Left lung (tissue), 10 donors: ENCODE data around the gene ITGA8. TPM values are rescaled to one million over a fixed set of nuclear protein-coding genes. Genes with fewer than 3 reads are reported as not detected.
A peak's percentile ranks its signal among the peaks of the same experiment; 100 is the strongest.

Source experiments
- ATAC-seq: fragments of 200-7000 bp; cut with Tn5 transposase; one replicate; pipeline ENCODE4 v1.9.1; 2020; ENCODE audit warnings: moderate library complexity
- DNase-seq, 4 donors: peaks; one replicate each; pipeline ENCODE4 v3.0.0-alpha.2; 2013 to 2020
- H3K27ac ChIP-seq, 2 donors: fragments of 200-600 bp; sonication (generic) in 1 of 2; one replicate each; pipeline versions ENCODE4 v1.5.0 to v1.8.0; 2020 to 2021
- H3K27me3 ChIP-seq, 2 donors: fragments of 200-600 bp; sonication (generic) in 1 of 2; one replicate each; pipeline versions ENCODE4 v1.5.0 to v1.8.0; 2020 to 2021
- H3K36me3 ChIP-seq, 2 donors: fragments of 200-600 bp; sonication (generic) in 1 of 2; one replicate each; pipeline versions ENCODE4 v1.5.0 to v1.8.0; 2020 to 2021
- H3K4me1 ChIP-seq, 2 donors: fragments of 200-600 bp; one replicate each; pipeline ENCODE4 v1.8.0; 2021
- H3K4me3 ChIP-seq, 2 donors: fragments of 200-600 bp; sonication (generic) in 1 of 2; one replicate each; pipeline versions ENCODE4 v1.5.0 to v1.8.0; 2020 to 2021; ENCODE audit warnings: mild to moderate bottlenecking in 1 of 2
- H3K9me3 ChIP-seq, 2 donors: fragments of 200-600 bp; sonication (generic) in 1 of 2; one replicate each; pipeline versions ENCODE4 v1.5.0 to v1.8.0; 2020 to 2021
- CTCF ChIP-seq, 2 donors: fragments of 200-600 bp; sonication (generic) in 1 of 2; IDR thresholded peaks; one replicate each; pipeline versions ENCODE4 v1.5.0 to v1.8.0; 2021; ENCODE audit warnings: antibody characterized with exemption in 2 of 2
- intact Hi-C, 2 donors: fragments of 100-400 bp; cut with DNase I; formaldehyde crosslinking; loops; one replicate each; pipeline versions ENCODE4 v1.11.2 to v1.14.2; 2022
- polyA plus RNA-seq, 6 donors: library from polyadenylated mRNA; unstranded; fragments of 120-200 nt; gene quantifications; one replicate each; pipeline ENCODE4 v1.2.1, GENCODE V29; 2013; ENCODE audit not compliant: insufficient read length in 6 of 6
- total RNA-seq, 2 donors: library from RNA; stranded (reverse); fragmentation: NEBNext Ultra II Directional; extraction: Animal tissue kit (Norgen Biotek cat#: 25700); gene quantifications; one replicate each; pipeline ENCODE4 v1.2.1, GENCODE V29; 2021
- donor health status: DM: no; HTN: yes; CAD: no.
- donor health status: DM: no; HTN: no; CAD: no.

ITGA8 gene
- total and polyA plus RNA-seq, 8 donors: 23.7 to 83.3 (median 67.3) TPM

GRCh38 chr10:15742836-15743235 lies 23.1 kb upstream of the ITGA8 start:
- no peak for ATAC-seq
- H3K27me3 ChIP-seq: no peaks in the 10 kb centered on the region
- no peaks in the 10 kb centered on the region for H3K4me1 ChIP-seq
- intact Hi-C loops: no loop called here
- H3K4me3 ChIP-seq: no peak overlapping the region
- H3K9me3 ChIP-seq: no peaks in the 10 kb centered on the region
- TF ChIP-seq CTCF (IDR thresholded peaks at IDR 0.05): no peak
- no peak overlapping the region for H3K27ac ChIP-seq
- DNase-seq: no peak
- no peaks in the 10 kb centered on the region for H3K36me3 ChIP-seq

- Histone ChIP-seq H3K4me1 (no peaks in the 10 kb centered on the region), H3K27ac (no peak overlapping the region), H3K9me3 (no peaks in the 10 kb centered on the region), H3K27me3 (no peaks in the 10 kb centered on the region), H3K36me3 (no peaks in the 10 kb centered on the region), H3K4me3 (no peak overlapping the region)
- intact Hi-C loops: no loop called here
- TF ChIP-seq CTCF (IDR thresholded peaks at IDR 0.05): no peak
- no peak for DNase-seq
- no peak for ATAC-seq
Measured at GRCh38 chr10:15742102-15742501, 22.4 kb upstream of the ITGA8 start.

- Histone ChIP-seq H3K4me1 (no peaks in the 10 kb centered on the region), H3K9me3 (no peaks in the 10 kb centered on the region), H3K27ac (no peak overlapping the region), H3K36me3 (no peaks in the 10 kb centered on the region), H3K4me3 (no peak overlapping the region), H3K27me3 (no peaks in the 10 kb centered on the region)
- ATAC-seq (no peak), DNase-seq (no peak)
- no peak for TF ChIP-seq CTCF (IDR thresholded peaks at IDR 0.05)
- intact Hi-C loops: no loop called here
Measured at GRCh38 chr10:15741581-15741980, 21.9 kb upstream of the ITGA8 start.

GRCh38 chr10:15740261-15740660 lies 20.5 kb upstream of the ITGA8 start:
- DNase-seq: no peak
- no peaks in the 10 kb centered on the region for H3K36me3 ChIP-seq
- no peak overlapping the region for H3K4me3 ChIP-seq
- no peaks in the 10 kb centered on the region for H3K4me1 ChIP-seq
- ATAC-seq: no peak
- no peak for TF ChIP-seq CTCF (IDR thresholded peaks at IDR 0.05)
- no peaks in the 10 kb centered on the region for H3K27me3 ChIP-seq
- no peak overlapping the region for H3K27ac ChIP-seq
- H3K9me3 ChIP-seq: no peaks in the 10 kb centered on the region
- intact Hi-C loops: no loop called here

GRCh38 chr10:15739254-15739970 lies 19.7 kb upstream of the ITGA8 start:
- H3K4me3 ChIP-seq: no peak overlapping the region

More at GRCh38 chr10:15739254-15739970, 19.7 kb upstream of the ITGA8 start:
- intact Hi-C loops: no loop called here
- ATAC-seq (no peak), DNase-seq (peak in 2 of 4 donors; percentile 36 to 40)
- Histone ChIP-seq H3K27me3 (no peaks in the 10 kb centered on the region), H3K9me3 (no peaks in the 10 kb centered on the region), H3K27ac (peak overlapping the region; percentile 11 to 60), H3K4me1 (no peaks in the 10 kb centered on the region), H3K36me3 (no peaks in the 10 kb centered on the region)
- no peak for TF ChIP-seq CTCF (IDR thresholded peaks at IDR 0.05)
